Effector CD4-positive, alpha-beta T cell (primary cell): ENCODE data around the gene BPGM.

ENCODE experiments used
- DNase-seq: peaks from one replicate; pipeline ENCODE4 v3.0.0-alpha.2; 2020

Gene BPGM

GRCh38 chr7:134723892-134724291 lies 77.2 kb downstream of the BPGM start:
- no peak for DNase-seq

- DNase-seq = no peak
Measured at GRCh38 chr7:134724606-134725005, 78.0 kb downstream of the BPGM start.

- DNase-seq = no peak
Measured at GRCh38 chr7:134726581-134726980, 79.9 kb downstream of the BPGM start.

- DNase-seq = no peak
Measured at GRCh38 chr7:134727711-134728110, 81.1 kb downstream of the BPGM start.
